Dermis microvascular lymphatic vessel endothelial cell (primary cell): ENCODE data around the gene GRK3. TPM values are rescaled to one million over a fixed set of nuclear protein-coding genes. Genes with fewer than 3 reads are reported as not detected.
"Not testable (repeated sequence)": the region's sequence is repeated elsewhere in the genome, so short reads cannot be mapped to it uniquely, and the experiment has no call there.

Experiments used
- DNase-seq, 2 donors: peaks; one replicate each; pipeline versions ENCODE4 v3.0.0 to v3.0.0-alpha.2; 2010; ENCODE audit warnings: low read depth in 2 of 2
- total RNA-seq: library from RNA; depleted of rRNA; stranded (reverse); fragments of >200 nt; gene quantifications from 2 replicates; pipeline ENCODE4 v1.2.1, GENCODE V29; 2014

Gene GRK3
- total RNA-seq, 1 donor from 2014 or later, result 0.26 TPM

DNA sequence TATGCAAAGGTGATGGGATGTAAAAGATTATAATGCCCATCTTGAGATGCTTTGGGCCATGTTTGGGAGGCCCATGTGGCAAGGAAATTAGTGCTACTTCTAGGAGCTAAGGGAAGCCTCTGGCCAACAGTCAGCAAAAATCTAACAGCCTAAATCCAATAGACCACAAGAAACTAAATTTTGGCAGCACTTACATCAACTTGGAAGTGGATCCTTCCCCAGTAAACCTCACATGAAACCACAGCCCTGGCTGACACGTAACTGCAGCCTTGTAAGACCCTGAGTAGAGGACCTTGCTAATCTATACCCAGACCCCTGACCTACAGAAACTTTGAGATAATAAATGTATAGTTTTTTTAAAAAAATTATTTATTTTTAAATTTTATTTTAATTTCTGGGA, 13.1 kb upstream of the GRK3 start:
- no peak for DNase-seq

DNA sequence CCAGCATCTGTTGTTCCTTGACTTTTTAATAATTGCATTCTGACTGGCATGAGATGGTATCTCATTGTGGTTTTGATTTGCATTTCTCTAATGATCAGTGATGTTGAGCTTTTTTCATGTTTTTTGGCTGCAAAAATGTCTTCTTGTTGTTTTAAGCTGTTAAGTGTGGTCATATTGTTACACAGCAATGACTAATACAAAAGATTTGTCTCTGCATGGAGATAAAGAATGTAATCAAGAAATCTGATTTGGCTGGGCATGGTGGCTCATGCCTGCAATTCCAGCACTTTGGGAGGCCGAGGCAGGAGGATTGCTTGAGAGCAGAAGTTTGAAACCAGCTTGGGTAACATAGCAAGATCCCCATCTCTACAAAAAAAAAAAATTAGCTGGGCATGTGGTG, 12.1 kb upstream of the GRK3 start:
- DNase-seq, result not testable (repeated sequence)

DNA sequence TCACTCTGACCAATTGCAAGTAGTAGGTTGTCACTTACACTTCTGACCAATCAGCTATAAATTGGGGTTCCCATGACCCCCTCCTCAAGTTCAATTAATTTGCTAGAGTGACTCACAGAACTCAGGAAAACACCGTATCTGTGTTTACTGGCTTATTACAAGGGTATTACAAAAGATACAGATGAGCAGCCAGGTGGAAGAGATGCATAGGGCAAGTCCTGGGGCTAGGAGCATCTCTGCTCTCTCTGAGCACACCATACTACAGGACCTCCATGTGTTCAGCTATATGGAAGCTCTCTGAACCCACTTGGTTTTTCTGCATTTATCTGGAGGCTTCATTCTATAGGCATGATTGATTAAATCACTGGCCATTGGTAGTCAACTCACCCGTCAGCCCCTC, 11.3 kb upstream of the GRK3 start:
- no peak for DNase-seq

DNA sequence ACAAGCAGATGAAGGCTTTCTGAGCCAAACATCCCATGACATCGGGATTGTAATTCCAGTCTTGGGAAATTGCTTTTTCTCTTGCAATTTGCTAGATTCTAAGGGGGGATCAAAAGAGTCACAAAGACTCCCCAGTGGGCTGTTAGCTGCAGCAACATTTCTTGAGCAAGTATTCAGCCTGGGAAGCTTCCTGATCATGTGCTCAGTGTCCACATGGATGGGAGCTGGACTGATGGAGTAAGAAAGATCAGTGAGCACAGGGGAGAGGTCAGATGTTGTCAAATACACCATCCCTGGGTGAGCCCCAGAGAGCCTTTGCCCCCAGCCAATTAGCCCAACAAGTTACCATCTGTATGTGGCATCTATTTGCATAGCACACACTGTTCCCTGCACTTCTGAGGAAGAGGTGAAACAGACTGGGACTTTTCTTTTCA, 10.2 kb upstream of the GRK3 start:
- DNase-seq, result no peak

DNA sequence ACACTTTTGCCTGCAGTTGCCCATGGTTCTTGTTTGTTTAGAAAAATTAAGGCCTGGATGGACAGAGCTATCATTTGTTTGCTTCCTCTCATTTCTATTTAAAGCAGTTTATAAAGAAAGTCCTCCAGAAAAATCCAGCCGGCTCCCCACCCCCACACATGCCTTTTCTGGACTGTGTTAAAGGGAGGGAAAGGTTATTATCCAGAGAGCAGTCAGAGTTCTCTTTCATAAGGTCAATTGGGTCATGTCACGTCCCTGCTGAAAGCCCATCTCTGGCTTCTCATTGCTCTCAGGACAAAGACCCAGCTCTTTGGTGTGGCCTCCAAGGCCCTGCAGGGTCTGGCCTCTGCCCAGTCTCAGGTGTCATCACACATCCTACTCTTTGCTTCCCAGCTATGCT, 9.8 kb upstream of the GRK3 start:
- no peak for DNase-seq

DNA sequence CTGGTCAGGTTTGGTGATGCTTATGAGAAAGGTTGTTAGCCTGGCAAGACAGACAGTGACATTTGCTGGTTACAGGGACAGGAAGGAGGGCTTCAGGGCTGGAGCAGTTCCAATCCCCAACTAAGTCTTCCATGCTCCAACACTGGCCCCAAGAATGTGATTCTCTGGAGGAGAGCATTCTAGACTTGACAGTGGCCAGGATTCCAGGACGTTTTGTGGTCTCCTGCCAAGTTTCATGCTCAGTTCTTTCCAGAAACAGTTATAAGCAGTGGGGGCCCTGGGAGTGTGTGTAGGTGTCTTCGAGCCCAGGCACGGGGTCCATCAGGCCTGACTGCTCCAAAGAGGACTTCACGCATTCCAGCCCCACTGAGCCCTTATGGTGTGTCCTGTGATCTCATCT, 8.9 kb upstream of the GRK3 start:
- DNase-seq, result no peak

DNA sequence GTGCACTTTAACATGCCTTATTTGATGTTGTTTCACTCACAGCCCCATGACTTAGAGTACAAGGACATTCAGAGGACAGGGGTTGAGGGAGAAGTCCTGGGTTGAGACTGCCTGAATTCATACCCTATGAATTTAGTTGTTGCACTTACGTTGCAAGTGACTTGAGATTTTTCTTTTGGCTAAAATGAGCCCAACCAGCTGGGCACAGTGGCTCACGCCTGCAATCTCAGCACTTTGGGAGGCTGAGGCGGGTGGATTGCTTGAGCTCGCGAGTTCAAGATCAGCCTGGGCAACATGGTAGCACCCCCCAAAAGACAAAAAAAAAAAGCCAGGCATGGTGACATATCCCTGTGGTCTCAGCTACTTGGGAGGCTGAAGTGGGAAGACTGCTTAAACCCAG, 7.3 kb upstream of the GRK3 start:
- no peak for DNase-seq

DNA sequence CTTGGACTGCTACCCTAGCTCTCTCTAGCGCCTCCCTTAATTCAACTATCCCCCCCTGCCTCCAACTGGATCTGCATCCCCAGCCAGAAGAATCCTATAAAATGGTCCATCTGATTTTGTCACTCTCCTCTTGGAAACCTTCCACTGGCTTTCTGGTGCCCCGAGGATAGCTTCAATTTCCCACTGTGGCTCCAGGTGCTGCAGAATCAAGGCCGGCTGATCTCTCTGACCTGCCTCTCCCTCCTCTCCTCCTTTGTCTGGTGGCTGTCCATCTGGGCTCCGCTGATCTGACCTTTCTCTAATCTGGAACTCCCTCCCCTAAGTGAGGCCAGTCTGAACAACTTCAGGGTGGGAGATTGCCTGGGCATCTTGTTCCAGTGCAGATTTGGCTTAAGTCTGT, 6.1 kb upstream of the GRK3 start:
- DNase-seq, result no peak

DNA sequence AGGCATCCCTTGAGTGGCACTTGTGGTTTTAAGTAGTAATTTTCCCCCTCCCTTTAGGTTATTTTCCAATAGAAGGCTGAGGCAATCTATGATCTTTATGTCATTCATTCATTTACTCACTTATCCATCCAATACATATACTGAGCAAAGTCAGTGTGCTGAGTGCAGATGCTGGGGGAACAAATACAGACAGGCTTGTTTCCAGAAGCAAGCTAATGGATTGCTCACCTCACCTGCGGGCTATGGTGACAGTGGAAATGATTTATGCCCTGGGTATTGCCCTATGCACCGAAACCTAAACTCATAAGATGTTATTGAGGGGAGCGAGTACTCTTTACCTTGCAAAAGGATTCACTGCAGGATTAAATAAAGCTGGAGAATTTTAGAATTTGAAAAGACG, 4.6 kb upstream of the GRK3 start:
- not testable (repeated sequence) for DNase-seq

DNA sequence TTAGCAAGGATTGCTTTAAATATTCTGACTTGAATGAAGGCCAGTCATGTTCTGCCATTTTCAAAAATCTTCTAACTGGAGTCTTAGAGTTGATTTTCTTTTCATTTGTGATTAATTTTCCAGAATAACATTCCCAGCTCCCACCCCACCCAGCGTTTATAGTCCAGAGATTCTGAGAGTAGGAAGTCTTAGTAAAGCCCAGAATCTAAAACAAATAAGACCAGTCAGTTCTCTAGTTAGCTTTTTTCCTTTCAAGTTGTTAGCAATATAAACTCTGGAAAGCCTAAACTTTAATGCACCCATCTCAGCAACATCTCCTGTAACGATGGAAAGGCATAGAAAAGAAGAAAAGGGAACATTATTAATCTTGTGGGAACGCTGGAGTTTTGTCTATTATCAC, 3.3 kb upstream of the GRK3 start:
- DNase-seq, result not testable (repeated sequence)

DNA sequence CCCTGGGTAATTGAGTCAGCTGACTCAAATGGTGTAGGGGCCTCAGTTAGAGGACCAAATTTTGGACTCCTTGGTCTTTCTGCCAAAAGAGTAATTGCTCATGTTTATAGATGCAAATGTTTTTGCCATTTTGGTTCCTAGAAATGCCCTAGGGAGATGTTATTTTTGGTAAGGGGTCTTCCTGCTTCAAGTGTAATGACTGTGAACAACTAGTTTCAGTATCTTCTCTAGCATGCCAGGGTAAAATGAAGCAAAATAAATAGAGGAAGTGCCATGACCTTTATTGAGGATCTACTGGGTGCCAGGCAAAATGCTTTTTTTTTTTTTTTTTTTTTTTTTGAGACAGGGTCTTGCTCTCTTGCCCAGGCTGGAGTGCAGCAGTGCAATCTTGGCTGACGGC, 2.5 kb upstream of the GRK3 start:
- DNase-seq, result not testable (repeated sequence)

DNA sequence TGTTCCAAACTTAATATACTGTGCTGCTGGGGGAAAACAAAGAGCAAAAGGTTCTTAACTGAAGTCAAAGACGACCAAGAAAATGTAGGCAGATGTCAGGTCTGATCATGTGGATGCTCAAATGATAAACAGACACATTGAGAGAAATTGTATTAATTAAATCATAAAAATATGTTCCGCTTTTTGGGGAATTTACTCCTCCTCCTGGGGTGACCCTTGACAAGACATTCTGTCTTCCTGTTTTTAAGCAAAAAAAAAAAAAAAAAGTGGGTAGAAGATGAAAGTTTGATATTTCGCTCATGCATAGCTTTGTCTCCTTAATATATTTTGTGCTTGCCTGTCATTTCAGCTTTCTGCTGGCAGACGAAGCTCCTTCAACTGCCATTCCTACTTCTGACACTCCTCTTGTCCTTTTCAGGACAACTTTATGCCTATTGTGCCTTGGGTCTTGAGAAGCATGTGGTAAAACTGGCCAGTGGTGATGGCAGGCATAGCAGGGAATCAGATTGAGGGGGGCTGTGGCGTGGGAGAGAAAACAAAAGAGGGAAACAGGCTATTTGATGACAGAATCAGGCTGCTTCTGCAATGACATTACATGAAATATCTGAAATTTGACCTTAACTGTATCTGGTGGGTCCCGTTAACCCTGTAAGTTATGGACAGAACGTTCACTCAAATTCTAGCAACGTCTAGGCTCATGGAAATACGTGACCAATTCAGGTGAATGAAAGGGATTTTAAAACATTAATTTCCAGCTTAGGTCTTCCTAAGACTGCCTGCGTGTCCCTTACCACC, 1.3 kb upstream of the GRK3 start:
- not testable (repeated sequence) for DNase-seq

DNA sequence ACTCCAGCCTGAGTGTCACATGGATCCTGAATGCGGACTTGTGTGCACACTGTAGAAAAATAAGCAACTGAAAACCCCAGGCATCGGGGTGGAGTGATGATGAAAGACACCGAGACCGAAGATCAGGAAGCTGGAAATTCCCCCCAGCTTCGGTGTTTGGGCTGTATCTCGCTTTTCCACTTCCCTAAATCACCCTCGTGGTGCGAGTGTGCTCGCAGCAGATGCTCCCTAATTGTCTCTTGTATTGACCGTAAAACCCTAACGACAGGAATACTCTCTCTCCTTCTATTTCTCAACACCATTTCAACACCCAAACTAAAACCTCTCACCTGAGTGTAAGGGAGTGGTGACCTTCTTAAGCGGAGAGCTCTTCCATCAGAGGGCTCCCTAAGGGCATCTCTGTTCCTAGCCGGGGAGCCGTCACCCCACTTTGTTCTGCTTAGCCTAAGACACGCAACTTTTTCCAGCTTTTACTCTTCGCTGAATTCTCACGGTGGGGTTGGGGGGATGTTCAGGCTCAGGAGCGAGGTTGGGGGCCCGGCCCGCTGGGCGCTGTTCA, 635 bp upstream of the GRK3 start:
- DNase-seq, result no peak

DNA sequence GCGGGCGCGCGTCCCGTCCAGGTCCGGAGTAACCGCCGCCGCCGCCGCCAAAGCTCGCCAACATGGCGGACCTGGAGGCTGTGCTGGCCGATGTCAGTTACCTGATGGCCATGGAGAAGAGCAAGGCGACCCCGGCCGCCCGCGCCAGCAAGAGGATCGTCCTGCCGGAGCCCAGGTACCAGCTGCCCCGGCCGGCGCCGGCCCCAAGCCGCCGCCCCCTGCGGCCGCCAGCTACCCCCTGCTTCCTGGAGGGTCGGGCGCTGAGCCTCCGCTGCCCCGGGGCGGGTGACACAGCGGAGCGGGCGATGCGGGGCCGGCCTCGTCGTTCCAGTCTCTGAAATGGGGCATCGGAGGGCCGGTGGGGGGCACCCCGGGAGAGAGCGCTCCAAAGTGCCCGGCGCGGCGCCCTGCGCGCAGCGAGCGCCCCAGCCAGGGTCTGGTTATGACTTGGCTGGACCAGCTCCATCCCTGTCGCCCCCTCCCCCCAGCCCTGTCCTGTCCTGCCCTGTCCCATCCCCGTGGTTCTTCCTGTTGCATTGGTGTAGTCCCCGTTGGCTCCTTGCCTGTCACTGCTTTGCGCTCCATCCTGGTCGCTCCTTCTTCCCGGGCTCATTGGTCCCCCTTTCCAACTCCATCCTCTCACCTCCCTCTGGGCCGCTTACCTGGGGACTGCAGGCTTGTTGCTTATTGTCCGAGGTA, 653 bp downstream of the GRK3 start:
- peak in 1 of 2 donors; percentile 24 for DNase-seq

DNA sequence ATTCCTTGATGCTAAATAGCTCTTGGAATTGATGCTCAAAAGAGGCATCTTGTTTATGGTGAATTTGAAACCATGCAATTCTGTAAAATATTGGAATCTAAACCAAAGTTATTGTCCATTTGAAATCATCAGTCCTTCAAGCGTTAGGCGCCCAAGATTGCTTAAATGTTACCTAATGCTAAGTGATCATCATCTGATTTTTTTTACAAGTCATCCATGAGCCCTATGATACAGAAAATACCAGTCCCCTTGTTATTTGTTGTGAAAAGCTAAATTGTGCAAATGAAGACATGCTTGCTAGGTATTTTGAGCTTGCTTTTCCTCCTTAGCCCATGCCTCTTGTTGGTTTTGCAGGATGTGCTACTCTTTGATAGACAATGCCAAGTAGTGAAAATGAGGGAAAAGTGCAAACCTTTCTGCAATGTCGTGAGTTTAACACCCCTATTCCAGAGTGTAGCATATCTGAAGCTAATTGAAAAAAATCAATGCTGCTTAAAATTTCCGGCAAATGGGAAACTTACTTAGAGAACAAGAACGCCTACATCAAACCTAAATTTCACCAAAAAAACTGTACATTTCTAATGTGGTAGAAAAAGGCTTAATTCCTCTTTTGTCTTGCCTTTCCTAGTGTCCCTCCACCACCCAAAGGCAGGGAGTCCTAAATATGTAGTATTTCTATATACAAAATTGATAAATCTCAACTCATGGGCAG, 1.9 kb downstream of the GRK3 start:
- no peak for DNase-seq

DNA sequence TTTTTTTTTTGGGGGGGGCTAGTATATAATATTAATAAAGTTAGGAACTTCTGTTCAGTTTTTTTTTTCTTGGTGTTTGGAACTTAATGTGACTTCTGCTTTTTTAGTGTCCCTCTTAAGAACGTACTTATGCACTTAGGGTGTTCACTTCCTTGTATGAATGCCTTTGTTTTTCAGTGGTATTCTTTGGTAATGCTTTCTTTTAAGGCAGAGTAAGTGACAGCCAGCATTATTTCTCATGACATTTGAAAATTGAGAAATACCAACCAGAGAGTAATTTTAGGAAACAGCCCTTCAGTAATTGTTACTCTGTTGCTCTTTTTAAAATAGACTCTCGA, 2.4 kb downstream of the GRK3 start:
- no peak for DNase-seq

DNA sequence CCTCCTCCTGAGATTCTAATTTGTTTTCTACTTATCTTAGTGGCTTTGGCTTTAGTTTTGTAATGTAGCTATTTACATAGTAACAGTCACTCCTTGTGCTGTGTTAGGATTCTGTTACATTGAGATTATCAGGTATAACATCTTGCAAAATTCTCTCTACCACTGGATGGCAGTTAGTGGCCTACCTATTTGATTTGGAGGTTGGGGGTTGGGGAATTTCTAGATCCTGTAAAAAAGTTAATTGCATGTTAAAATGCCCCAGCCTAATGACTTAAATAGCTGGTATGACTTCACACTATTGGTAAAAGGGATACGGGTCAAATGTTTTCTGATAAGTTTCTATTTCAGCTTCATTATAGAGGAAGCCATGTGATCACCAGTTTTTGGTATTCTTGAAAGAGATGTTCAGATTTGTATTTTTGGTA, 2.8 kb downstream of the GRK3 start:
- DNase-seq, result no peak

DNA sequence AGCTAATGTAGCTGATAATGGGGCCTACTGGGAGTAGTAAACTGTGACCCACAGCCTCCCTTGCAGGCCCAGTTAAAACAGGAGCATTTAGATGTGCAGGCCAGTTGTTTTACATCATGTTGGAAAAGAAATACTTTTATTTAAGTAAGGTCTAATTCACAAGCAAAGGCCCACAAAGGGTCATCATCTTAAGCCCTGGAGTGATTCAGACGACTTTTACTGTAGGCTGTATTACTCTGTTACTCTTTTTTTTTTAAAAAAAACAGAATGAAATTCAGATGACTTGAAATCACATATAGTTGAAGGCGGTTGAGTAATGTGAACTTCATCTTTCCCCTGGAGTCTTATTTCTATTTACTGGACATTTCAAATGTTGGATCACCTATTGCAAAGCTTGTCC, 3.6 kb downstream of the GRK3 start:
- not testable (repeated sequence) for DNase-seq

DNA sequence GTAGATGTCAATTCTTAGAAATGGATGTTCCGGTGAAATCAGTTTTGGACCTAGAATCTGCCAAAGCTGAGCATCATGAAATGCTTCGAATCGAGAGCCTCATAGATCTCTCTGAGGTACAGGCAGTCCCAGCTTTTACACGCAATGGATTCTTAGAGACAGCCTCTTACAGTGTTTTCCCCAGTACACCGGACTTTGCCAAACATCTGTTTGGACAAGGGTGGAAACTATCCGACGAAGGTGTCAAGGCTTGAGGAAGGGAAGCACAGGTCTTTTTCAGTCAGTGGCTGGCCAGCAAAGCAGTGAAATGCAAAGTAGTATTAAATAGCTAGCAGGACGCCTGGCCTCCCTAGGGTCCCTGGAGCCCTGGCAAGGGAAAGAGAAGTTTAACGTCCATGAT, 4.9 kb downstream of the GRK3 start:
- DNase-seq, result no peak

DNA sequence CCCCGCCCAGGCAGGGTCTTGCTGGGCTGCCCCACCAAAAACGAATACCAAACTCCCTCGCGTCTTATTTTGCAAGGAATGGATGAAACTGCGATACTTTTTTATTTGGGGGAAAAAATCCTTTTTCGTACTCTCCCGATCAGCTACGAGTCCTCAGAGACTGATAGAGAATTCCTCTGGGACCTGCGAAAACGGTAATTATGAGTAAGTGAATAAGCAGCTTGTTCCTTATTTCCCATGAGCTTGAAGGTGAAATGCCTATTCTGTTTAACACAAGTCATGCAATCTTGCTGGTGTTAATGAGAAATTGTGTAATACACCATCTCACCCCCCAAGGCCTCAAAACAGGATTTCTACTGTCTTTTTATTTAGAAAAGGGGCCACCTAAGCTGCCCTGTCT, 5.5 kb downstream of the GRK3 start:
- DNase-seq, result no peak

DNA sequence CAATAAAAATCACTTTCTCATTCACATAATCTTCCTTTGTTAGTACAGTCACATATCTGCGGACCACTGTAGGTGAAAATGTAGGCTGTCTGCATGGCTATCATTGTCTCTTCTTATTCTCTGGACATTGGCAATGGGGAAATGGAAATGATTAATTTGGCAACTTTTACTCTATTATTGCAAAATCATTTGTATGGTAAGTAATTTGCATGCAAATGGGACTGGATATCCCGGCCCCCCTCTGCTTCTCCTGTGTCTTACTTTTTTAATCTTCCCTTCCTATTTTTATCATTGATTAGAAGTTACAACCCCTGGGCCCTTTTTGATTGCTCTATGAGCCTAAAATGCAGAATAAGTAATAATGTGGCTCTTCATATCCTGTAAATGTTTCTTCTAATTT, 6.0 kb downstream of the GRK3 start:
- no peak for DNase-seq

DNA sequence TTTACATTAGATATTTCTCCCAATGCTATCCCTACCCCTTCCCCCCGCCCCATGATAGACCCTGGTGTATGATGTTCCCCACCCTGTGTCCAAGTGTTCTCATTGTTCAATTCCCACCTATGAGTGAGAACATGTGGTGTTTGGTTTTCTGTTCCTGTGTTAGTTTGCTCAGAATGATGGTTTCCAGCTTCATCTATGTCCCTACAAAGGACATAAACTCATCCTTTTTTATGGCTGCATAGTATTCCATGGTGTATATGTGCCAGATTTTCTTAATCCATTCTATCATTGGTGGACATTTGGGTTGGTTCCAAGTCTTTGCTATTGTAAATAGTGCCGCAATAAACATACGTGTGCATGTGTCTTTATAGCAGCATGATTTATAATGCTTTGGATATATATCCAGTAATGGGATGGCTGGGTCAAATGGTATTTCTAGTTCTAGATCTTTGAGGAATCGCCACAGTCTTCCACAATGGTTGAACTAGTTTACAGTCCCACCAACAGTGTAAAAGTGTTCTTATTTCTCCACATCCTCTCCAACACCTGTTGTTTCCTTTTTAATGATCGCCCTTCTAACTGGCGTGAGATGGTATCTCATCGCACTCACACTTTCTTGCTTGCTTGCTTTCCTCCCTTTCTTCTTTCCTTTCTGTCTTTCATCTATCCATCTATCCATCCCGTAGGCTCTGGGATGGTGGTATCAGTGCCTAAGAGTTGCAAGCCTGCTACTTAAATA, 7.7 kb downstream of the GRK3 start:
- DNase-seq, result not testable (repeated sequence)
